CD1c-positive myeloid dendritic cell (primary cell): ENCODE measurements around the gene CTNNA3.
"Not testable (repeated sequence)": the region's sequence is repeated elsewhere in the genome, so short reads cannot be mapped to it uniquely, and the experiment has no call there.

Experiments
- DNase-seq: peaks from one replicate; pipeline ENCODE4 v3.0.0-alpha.2; 2016; ENCODE audit errors: extremely low spot score

The CTNNA3 gene

DNA sequence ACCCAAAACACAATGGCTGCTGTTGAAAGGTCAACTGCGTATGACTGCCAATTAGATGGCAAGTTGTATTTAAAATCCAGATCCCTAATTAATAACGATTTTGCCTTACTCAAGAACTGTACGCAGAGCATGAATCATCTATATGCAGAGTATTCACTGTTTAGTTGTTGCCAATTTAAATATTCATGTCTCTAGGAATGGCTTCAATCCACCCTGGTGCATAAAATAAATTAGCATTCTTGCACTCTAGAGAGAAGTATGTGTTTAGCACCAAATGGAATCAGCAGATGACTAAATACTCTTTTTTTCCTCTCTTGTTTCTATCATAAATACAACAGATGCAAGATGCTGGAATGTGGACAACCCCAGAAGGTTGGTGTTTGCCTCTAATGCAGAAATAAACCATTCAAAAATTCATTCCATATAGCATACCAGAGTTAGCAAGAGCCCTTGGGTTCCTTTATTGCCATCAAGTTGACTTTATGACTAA lies 449.9 kb downstream of the CTNNA3 start:
- DNase-seq: no peak

DNA sequence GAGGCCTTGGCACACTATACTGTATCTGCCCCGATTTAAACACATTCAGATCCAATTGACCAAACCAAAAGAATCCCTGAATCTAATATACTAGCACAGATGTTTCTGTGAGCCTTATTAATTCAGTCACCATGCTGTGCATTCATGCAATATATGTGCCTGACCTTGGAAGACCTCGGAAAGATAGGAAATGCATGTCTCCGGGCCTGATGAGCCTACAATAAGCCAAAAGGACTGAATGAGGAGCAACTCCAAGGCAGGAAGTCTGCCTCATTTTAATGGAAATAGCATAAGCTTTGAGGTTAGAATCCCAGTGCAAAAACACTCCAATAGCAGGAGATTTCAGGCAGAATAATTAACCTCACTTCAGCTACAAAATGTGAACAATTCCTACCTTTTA lies 453.5 kb downstream of the CTNNA3 start:
- DNase-seq: no peak

DNA sequence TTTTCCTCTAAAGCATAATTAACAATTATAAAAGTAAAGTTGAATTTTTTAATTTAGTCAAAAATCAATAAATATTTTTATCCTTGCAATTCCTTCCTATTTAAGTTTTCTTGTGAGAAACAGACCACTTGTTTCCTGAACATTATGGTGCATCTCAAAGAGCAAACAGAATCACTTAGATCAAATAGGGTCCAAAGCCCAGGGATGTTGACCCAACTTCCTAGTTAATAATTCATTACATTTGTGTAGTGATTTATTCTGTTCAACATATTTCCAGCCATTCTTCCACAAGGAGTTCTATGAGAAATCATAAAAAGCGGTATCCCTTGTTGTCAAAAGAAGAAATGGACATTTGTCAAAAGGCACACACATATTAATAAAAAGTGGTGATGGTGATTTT lies 454.5 kb downstream of the CTNNA3 start:
- no peak for DNase-seq

DNA sequence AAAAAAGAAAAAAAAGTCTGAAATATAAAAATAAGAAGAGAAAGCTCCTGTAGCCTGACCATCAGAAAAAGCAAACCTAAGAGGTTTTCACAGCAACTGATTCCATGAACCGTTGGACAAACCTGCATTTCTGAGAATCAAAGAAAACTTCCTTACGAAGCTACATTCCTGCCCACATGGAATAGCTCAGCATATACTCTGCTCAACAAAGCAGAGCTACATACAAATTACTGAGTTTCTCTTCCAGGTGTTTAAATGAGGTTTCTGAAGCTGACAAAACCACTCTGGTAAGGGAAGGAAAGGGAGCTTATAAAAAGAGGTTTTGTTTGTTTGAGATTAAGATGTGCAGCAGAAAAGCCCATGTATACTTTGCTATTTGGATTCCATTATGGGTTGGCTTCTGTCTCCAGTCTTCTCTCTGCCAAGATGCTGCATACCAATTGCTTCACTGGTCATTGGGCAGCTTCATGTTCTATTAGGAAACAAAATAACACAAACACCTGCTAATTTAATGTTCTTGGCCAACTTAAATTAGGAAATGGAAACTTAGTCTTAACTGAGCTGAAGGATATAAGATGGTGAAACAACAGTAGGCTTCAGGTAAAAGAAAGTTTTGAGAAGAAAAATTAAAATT lies 456.0 kb downstream of the CTNNA3 start:
- DNase-seq: no peak

DNA sequence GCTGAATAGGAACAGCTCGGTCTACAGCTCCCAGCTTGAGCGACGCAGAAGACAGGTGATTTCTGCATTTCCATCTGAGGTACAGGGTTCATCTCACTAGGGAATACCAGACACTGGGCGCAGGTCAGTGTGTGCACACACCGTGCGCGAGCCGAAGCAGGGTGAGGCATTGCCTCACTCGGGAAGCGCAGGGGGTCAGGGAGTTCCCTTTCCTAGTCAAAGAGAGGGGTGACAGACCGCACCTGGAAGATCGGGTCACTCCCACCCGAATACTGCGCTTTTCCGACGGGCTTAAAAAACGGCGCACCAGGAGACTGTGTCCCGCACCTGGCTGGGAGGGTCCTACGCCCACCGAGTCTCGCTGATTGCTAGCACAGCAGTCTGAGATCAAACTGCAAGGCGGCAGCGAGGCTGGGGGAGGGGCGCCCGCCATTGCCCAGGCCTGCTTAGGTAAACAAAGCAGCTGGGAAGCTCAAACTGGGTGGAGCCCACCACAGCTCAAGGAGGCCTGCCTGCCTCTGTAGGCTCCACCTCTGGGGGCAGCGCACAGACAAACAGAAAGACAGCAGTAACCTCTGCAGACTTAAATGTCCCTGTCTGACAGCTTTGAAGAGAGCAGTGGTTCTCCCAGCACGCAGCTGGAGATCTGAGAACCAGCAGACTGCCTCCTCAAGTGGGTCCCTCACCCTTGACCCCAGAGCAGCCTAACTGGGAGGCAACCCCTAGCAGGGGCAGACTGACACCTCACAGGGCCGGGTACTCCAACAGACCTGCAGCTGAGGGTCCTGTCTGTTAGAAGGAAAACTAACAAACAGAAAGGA lies 465.1 kb downstream of the CTNNA3 start:
- DNase-seq: not testable (repeated sequence)

DNA sequence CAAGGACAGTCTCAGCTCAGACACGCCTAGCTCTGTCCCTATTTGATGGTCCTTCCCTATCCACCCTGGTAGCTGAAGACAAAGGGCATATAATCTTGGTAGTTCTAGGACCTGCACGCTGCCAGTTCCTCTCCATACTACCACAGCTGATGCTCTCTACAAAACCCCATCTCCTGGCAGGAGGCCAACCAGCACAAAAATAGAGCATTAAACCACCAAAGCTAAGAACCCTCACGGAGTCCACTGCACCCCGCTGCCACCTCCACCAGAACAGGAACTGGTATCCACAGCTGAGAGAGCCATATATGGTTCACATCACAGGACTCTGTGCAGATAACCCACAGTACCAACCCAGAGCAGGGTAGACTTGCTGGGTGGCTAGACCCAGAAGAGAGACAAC lies 470.8 kb downstream of the CTNNA3 start:
- DNase-seq: no peak

DNA sequence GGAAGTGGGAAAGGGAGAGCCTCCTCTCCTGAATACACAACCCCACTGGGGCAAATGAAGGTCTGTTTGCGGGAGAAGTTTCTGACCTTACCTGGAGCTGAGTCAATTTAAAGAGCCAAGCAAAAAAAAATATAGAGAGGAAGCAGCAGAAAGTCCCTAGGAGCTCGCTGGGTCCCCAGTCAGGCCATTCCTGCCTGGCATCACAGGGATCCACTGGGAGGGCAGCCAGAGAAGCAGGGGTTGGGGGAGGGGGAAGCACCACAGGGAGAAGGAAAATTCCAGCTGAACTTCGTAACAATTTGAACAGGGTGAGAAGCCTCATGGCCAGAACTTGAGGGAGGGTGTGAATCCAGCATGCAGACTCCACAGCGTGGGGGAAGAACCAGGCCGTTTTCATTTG lies 471.4 kb downstream of the CTNNA3 start:
- no peak for DNase-seq

DNA sequence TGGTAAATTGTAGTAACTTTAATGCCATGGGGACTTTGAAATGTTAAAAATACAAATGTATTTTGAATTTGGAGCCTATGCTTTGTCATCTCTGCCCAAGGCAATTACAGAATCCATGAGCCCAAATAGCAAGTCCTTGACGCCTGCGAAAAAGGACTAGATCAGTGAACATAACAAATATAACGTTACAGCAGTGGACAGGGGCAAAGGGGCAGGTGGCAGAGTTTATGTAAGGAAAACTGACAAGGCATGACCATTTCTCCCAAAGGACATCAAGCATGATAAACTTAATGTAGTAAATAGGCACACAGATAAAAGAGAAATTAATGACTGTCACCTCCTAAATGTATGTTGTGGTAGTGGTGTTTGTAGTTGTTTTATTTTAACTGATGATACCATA lies 473.1 kb downstream of the CTNNA3 start:
- DNase-seq: no peak

DNA sequence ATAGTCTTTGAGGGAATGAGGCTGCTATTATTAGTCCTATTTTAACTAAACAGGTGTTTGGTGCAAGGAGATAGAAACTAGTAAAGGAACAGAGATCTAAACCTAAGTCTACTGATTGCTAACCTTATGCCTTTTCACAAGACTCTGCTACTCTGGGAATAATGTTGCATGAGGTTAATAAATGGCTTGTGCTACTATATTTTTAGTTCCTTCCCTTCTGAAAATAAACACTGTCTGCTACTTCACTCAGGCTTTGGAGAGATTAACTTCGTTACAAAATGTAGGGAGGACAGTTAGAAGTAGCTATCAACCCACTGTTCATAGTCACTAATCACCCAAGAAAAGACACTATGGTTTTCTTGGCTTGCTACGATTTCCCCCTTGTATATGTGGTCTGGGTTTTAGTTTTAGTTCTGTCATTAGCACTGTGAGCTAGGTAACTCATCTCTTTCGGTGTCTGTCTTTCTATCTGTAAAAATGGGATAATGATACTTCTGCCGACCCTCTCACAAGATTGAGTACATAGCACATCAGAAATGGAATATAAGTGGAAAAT lies 474.0 kb downstream of the CTNNA3 start:
- no peak for DNase-seq

DNA sequence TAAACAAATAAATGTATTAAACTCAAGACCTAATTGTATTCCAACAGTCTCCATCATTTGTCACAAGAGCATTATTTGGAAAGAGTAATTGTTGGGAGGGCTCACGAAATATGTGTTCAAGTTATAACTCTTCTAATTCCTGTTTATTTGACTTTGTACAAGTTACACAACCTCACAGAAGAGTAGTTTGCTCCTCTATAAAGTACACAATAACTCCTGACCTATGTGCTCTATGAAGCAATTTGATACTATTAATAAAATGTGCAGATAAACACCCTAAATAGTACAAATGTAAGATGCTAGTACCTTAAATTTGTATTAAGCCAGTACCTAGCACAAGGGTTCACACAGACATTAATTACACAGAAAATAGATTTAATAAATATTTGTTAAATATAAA lies 484.3 kb downstream of the CTNNA3 start:
- no peak for DNase-seq

DNA sequence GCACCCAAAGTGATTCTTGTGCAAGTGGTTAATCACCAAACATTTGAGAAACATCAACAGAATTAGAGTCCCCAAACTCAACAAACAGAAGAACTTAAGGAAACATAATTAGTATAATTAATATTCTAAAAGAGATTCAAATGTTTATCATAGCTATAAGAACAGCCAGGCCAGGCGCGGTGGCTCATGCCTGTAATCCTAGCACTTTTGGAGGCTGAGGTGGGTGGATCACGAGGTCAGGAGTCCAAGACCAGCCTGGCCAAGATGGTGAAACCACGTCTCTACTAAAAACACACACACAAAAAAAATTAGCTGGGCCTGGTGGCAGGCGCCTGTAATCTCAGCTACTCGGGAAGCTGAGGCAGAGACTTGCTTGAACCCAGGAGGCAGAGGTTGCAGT lies 488.1 kb downstream of the CTNNA3 start:
- not testable (repeated sequence) for DNase-seq

DNA sequence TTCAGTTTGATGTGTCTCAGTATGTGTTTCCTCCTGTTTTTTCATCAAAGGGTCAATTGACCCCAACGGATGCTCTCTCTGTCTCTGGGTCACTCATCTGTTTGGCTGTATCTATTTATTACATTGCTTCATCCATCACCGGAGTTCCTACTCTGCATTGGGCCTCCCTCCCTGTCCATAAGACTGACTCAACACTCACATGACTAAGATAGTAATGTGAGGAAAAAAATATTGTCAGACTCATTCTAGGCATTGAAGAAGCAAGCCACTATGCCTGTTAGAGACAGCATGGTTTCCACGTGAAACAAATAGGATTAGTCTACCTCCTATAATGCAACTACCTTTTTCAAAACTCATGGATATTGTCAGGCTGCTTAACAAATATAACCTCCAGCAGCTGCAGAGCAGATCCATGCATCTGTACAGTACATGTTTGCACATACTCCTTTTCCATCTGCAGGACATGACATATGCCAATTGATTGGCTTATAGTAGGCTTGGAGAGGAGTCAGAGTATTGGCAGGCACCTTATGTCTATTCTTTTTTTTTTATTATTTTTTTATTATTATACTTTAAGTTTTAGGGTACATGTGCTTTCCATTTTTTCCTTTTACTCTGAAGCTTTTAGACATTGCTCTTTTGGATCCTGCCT lies 495.0 kb downstream of the CTNNA3 start:
- no peak for DNase-seq

DNA sequence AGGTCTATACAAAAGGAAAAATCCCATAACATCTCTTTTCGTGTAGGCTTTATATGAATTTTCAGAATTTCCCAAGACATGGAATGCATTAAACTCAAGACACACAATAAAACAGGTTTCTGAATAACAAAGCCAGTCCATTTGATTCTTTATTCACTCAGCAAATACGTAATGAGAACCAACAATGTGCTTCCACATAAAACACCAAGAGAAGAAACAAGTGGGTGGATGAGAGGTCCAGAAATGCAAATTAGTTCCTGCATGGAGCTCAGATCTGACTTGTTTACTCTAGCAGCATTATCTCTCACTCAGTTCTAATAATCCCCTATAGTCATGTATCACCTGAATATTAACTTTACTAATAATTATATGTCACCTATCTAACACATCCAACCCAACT lies 520.6 kb downstream of the CTNNA3 start:
- no peak for DNase-seq

DNA sequence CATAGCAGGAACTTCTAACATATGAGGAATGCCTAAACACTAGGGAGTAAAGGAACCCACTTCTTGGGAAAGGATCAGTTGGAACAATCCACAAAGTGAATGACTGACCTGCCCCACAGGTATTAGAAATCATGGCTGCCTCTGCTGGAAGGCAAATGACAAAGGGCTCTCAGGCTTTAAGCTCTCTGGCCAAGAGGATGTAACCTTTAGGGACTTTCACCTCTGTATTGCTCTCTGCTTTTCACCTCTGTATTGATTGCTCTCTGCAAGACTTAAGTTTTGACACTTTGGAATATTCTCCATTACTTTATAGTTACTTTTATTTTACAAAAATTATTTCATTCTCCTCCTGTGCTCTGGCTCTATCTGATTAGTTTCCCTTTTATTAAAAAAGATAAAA lies 522.2 kb downstream of the CTNNA3 start:
- DNase-seq: no peak

DNA sequence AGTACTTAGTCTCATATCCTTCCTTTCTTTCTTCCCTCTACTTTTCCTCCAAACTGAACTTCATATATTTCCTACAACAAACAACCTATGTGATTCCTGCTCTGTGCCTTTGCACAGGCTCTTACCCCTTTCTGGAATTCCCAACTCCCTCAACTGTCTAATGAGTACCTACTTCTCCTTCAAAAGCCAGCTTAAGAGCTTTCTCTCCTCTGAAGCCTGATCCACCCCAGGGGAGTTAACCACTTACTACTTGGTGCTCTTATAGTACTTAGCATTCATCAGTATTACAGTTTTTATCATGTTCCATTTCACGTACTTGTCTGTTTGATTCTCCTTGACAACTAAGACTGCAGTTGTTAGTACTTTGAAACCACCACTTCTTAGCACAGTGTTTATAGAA lies 524.0 kb downstream of the CTNNA3 start:
- no peak for DNase-seq

DNA sequence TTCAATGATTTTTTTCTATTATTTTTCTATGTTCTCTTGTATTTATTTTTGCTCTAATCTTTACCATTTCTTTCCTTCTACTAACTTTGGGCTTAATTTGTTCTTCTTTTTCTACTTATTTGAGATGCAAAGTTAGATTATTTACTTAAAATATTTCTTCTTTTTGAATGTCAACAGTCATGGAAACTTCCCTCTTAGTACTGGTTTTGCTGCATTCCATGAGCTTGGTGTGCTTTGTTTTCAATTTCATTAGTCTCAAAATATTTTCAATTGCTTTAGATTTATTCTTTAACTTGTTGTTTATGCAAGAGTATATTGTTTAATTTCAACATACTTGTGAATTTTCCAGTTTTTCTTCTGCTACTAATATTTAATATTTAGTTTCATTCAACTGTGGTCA lies 539.8 kb downstream of the CTNNA3 start:
- no peak for DNase-seq

DNA sequence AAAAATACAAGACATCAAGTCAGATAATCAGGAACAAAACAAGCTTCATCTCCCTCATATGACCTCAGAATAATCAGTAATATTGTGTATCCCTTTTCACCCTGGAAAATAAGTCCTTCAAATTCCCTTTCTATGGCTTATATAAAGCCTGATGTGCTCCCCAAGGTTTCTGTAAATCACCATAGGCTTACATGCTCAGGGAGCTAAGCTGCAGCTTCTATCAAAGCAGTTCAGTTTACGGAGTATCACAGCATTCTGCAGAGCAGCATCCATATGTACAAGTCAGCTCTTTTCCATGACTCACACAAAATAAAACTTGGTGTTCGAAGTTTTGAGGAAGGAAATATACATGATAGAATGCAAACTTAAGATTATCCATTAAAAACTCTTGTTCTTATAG lies 544.5 kb downstream of the CTNNA3 start:
- no peak for DNase-seq

DNA sequence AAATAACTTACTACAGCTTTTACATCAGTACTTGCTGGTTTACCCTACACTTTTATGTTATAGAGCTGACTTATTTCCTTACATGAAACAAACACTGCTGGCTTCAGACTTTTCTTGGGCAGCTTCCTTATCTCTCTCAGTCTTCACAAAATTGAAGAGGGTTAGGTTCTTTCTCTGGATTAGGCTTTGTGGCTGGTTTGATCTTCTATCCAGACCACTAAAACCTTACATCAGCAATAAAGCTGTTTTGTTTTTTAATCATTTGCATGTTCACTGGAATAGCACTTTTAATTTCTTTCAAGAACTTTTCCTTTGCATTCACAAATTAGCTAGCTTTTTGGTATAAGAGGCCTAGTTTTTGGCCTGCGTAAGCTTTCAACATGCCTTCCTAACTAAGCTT lies 551.5 kb downstream of the CTNNA3 start:
- no peak for DNase-seq

DNA sequence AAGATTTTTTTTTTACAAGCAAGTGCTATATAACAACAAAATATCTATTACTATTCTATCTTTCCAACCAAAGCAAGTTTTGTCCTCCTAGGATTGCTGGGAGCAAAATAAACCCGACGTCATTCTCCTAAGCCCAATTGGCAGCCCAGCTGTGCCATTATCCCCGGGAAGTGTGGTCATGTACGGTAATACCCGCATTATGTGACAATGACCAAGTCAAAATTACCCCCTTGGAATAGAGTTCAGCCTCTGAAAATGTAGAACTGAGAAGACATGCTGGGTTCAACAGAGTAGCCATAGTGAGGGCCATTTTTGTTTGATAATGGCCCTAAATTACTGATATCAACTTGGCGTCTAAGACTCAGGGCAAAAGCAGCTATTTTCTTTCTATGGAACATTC lies 554.7 kb downstream of the CTNNA3 start:
- no peak for DNase-seq

DNA sequence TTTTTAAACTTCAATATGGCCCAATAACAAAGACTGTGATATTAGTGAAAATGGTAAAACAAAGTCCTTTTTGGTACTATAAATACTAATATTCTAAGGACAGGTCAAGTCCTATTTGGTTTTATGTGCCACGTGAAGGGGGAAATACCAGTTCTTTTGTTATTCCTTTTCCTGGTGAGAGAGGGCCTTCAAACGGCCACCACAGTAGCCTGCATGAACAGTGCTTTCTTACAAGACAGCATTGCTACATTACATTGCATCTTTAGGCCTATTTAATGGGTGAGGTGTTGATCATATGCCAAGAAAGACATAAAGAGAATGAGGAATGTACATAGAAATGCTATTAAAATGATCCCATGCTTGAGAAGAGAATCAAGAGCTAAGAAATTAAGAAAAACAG lies 555.4 kb downstream of the CTNNA3 start:
- no peak for DNase-seq

DNA sequence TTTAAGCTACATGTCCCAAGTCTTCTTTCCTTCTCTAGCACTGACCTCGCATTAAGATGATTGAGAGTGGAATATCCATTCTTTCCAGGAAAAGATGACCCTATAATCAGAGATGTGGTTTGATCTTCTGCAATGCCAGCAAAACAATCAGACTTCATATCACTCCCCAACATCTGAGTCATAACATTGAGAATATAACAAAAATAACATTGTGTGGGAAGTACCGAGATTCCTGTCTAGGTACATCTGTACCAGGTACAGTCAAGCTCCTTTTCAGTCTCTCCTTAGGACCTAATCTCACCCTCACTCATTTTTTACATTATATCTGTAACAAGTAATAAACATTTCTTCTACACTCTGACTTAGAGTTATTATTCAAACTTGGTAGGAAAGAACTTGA lies 568.6 kb downstream of the CTNNA3 start:
- DNase-seq: no peak

DNA sequence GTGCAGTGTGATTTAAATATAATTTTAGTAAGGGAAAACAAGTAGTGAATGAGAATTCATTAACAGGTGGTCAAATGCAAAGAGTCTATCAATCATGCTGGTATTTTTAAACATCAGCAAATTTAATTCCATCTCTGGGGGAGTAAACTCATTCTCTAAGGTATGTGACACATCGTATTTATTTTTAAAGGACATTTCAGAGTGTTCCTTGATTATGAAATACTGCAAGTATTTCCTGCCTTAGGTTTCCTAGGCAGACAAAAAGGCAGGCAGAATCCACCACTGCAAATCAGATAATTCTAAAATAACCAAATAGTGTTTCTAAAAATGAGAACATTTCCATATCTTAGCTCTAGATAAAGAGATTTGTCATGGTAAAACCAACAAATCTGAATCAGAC lies 576.3 kb downstream of the CTNNA3 start:
- no peak for DNase-seq

DNA sequence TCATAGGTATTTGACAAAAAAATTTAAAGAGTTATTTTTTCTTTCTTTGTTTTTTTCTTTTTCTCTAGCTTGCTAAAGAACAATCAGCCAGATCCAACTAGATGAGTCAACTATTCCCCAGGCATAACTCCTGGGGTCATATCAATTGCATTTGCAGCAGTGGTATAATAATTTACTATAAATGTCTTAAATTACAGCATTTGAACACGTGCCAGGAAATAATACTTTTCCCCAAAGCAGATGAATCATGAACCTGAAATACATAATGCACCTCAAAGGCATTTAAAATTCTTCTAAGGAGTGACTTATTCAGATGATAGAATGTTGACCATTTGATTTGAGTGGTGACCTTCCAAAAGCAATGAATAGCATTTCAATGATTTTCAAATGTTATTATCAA lies 580.0 kb downstream of the CTNNA3 start:
- no peak for DNase-seq
